ENCODE results near the gene NME8. TPM values are rescaled to one million over a fixed set of nuclear protein-coding genes. Genes with fewer than 3 reads are reported as not detected.

NME8 gene
- total and polyA plus RNA-seq, 7 experiments from 2014 or later, result 2.7 to 5.5 TPM; not detected in 5

GRCh38 chr7:37912756-37913155, 64.4 kb downstream of the NME8 start:
- Mint-ChIP-seq H3K36me3 (no peaks in the 10 kb centered on the region), H3K4me3 (no peak overlapping the region), H3K9me3 (no peaks in the 10 kb centered on the region), H3K4me1 (peaks cover 0 to 22% (median 12%) of the 10 kb centered on the region in 7 donors), H3K27ac (no peak overlapping the region), H3K27me3 (peaks cover 46 to 56% (median 51%) of the 10 kb centered on the region in 5 donors)
- DNase-seq, result no peak
- ATAC-seq, result no peak
- ChIA-PET POLR2A (no interaction called here), CTCF (no interaction called here)
- Histone ChIP-seq H3K4me3 (ENCODE audit: low read length) (no peak overlapping the region), H3K36me3 (ENCODE audit: control insufficient read depth in 2 of 3, insufficient read depth in 3 of 3, low read length in 3 of 3) (no peaks in the 10 kb centered on the region), H3K9me3 (ENCODE audit: control insufficient read depth in 2 of 3, low read length in 3 of 3) (no peaks in the 10 kb centered on the region), H3K27ac (ENCODE audit: low read depth, low read length) (no peak overlapping the region), H3K4me1 (ENCODE audit: control insufficient read depth in 2 of 2, insufficient read depth in 2 of 2, low read length in 2 of 2) (no peaks in the 10 kb centered on the region), H3K27me3 (ENCODE audit: control insufficient read depth in 2 of 2, insufficient read depth in 2 of 2, low read length in 2 of 2) (peaks cover 0 to 7% of the 10 kb centered on the region in 2 donors)
- intact Hi-C loops (cut with micrococcal nuclease), result no loop called here

GRCh38 chr7:37915438-37915837, 67.0 kb downstream of the NME8 start:
- CTCF ChIA-PET, result no interaction called here
- Histone ChIP-seq H3K27me3 (ENCODE audit: control insufficient read depth in 2 of 2, insufficient read depth in 2 of 2, low read length in 2 of 2) (peaks cover 0 to 7% of the 10 kb centered on the region in 2 donors), H3K4me3 (ENCODE audit: low read length) (no peak overlapping the region), H3K9me3 (ENCODE audit: control insufficient read depth in 2 of 3, low read length in 3 of 3) (no peaks in the 10 kb centered on the region), H3K27ac (ENCODE audit: low read depth, low read length) (no peak overlapping the region), H3K36me3 (ENCODE audit: control insufficient read depth in 2 of 3, insufficient read depth in 3 of 3, low read length in 3 of 3) (no peaks in the 10 kb centered on the region), H3K4me1 (ENCODE audit: control insufficient read depth in 2 of 2, insufficient read depth in 2 of 2, low read length in 2 of 2) (no peaks in the 10 kb centered on the region)
- Mint-ChIP-seq H3K4me1 (peaks cover 4 to 27% (median 13%) of the 10 kb centered on the region in 7 donors), H3K4me3 (peak overlapping the region in 1 of 10 donors; percentile 51), H3K27me3 (peaks cover 66 to 80% (median 74%) of the 10 kb centered on the region in 5 donors), H3K27ac (no peak overlapping the region), H3K36me3 (peaks cover 0 to 11% (median 0%) of the 10 kb centered on the region in 5 donors), H3K9me3 (peaks cover 0 to 5% (median 0%) of the 10 kb centered on the region in 11 donors)
- DNase-seq, result no peak
- intact Hi-C loops (cut with micrococcal nuclease), result loop anchor here in 1 of 2 donors (5.0 kb wide), 1 partner anchor 307 kb away; no protein-coding TSS in a partner anchor
- POLR2A ChIA-PET, result no interaction called here
- no peak for ATAC-seq

- no peak overlapping the region for H3K27ac Mint-ChIP-seq
- no peak for ATAC-seq
Measured at GRCh38 chr7:37916017-37916672, 67.7 kb downstream of the NME8 start.

GRCh38 chr7:37916673-37917660, 68.6 kb downstream of the NME8 start, which contains the start of gene SFRP4:
TSS of gene SFRP4 (minus strand) at chr7:37916817. CDS start at chr7:37916537, 280 bp downstream.
- Histone ChIP-seq H3K9me3 (ENCODE audit: control insufficient read depth in 2 of 3, low read length in 3 of 3) (no peaks in the 10 kb centered on the region), H3K4me1 (ENCODE audit: control insufficient read depth in 2 of 2, insufficient read depth in 2 of 2, low read length in 2 of 2) (no peaks in the 10 kb centered on the region), H3K36me3 (ENCODE audit: control insufficient read depth in 2 of 3, insufficient read depth in 3 of 3, low read length in 3 of 3) (no peaks in the 10 kb centered on the region), H3K27ac (ENCODE audit: low read depth, low read length) (no peak within 1 kb of the TSS), H3K4me3 (ENCODE audit: low read length) (no peak within 1 kb of the TSS), H3K27me3 (ENCODE audit: control insufficient read depth in 2 of 2, insufficient read depth in 2 of 2, low read length in 2 of 2) (peaks cover 0 to 7% of the 10 kb centered on the region in 2 donors)
- Mint-ChIP-seq H3K9me3 (peaks cover 0 to 5% (median 0%) of the 10 kb centered on the region in 11 donors), H3K36me3 (peaks cover 0 to 12% (median 0%) of the 10 kb centered on the region in 5 donors), H3K4me3 (peak within 1 kb of the TSS in 9 of 10 donors; percentile 9 to 73 (median 49)), H3K27ac (peak within 1 kb of the TSS in 1 of 9 donors; percentile 63), H3K27me3 (peaks cover 63 to 81% (median 70%) of the 10 kb centered on the region in 5 donors), H3K4me1 (peaks cover 5 to 32% (median 18%) of the 10 kb centered on the region in 7 donors)
- ATAC-seq (peak; percentile 35), DNase-seq (no peak)
- intact Hi-C loops (cut with micrococcal nuclease), result loop anchor here in 1 of 2 donors (5.0 kb wide), 1 partner anchor 305 kb away; no protein-coding TSS in a partner anchor
- POLR2A ChIA-PET, result no interaction called here
- CTCF ChIA-PET, result no interaction called here

More at GRCh38 chr7:37916017-37916672, 67.7 kb downstream of the NME8 start:
- Mint-ChIP-seq H3K4me3 (peak overlapping the region in 8 of 10 donors; percentile 7 to 73 (median 49)), H3K27me3 (peaks cover 63 to 77% (median 69%) of the 10 kb centered on the region in 5 donors), H3K4me1 (peaks cover 5 to 29% (median 15%) of the 10 kb centered on the region in 7 donors), H3K9me3 (peaks cover 0 to 5% (median 0%) of the 10 kb centered on the region in 11 donors), H3K36me3 (peaks cover 0 to 12% (median 0%) of the 10 kb centered on the region in 5 donors)
- DNase-seq, result no peak
- H3K9me3 ChIP-seq (ENCODE audit: control insufficient read depth in 2 of 3, low read length in 3 of 3), result no peaks in the 10 kb centered on the region
- ChIA-PET POLR2A (no interaction called here), CTCF (no interaction called here)
- H3K4me1 ChIP-seq (ENCODE audit: control insufficient read depth in 2 of 2, insufficient read depth in 2 of 2, low read length in 2 of 2), result no peaks in the 10 kb centered on the region
- no peak overlapping the region for H3K4me3 ChIP-seq (ENCODE audit: low read length)
- peaks cover 0 to 7% of the 10 kb centered on the region in 2 donors for H3K27me3 ChIP-seq (ENCODE audit: control insufficient read depth in 2 of 2, insufficient read depth in 2 of 2, low read length in 2 of 2)
- no peaks in the 10 kb centered on the region for H3K36me3 ChIP-seq (ENCODE audit: control insufficient read depth in 2 of 3, insufficient read depth in 3 of 3, low read length in 3 of 3)
- no peak overlapping the region for H3K27ac ChIP-seq (ENCODE audit: low read depth, low read length)
- intact Hi-C loops (cut with micrococcal nuclease), result loop anchor here in 1 of 2 donors (5.0 kb wide), 1 partner anchor 306 kb away; no protein-coding TSS in a partner anchor

GRCh38 chr7:37918526-37918925, 70.1 kb downstream of the NME8 start:
- no peaks in the 10 kb centered on the region for H3K4me1 ChIP-seq (ENCODE audit: control insufficient read depth in 2 of 2, insufficient read depth in 2 of 2, low read length in 2 of 2)
- DNase-seq (no peak), ATAC-seq (no peak)
- POLR2A ChIA-PET, result interaction anchor here (0.6 kb wide), 1 partner anchor 195 kb away, joined by 3 read pairs; no protein-coding TSS in a partner anchor
- CTCF ChIA-PET, result no interaction called here
- H3K27ac ChIP-seq (ENCODE audit: low read depth, low read length), result no peak overlapping the region
- peaks cover 0 to 18% (median 0%) of the 10 kb centered on the region in 5 donors for H3K36me3 Mint-ChIP-seq
- intact Hi-C loops (cut with micrococcal nuclease), result loop anchor here in 1 of 2 donors (5.0 kb wide), 1 partner anchor 304 kb away; no protein-coding TSS in a partner anchor
- no peak overlapping the region for H3K4me3 Mint-ChIP-seq
- H3K36me3 ChIP-seq (ENCODE audit: control insufficient read depth in 2 of 3, insufficient read depth in 3 of 3, low read length in 3 of 3), result no peaks in the 10 kb centered on the region
- peaks cover 5 to 34% (median 20%) of the 10 kb centered on the region in 7 donors for H3K4me1 Mint-ChIP-seq
- H3K4me3 ChIP-seq (ENCODE audit: low read length), result no peak overlapping the region
- H3K9me3 Mint-ChIP-seq, result peaks cover 0 to 9% (median 0%) of the 10 kb centered on the region in 11 donors
- H3K9me3 ChIP-seq (ENCODE audit: control insufficient read depth in 2 of 3, low read length in 3 of 3), result no peaks in the 10 kb centered on the region
- H3K27me3 ChIP-seq (ENCODE audit: control insufficient read depth in 2 of 2, insufficient read depth in 2 of 2, low read length in 2 of 2), result peaks cover 0 to 11% of the 10 kb centered on the region in 2 donors
- H3K27ac Mint-ChIP-seq, result no peak overlapping the region
- H3K27me3 Mint-ChIP-seq, result peaks cover 63 to 80% (median 72%) of the 10 kb centered on the region in 5 donors

- Mint-ChIP-seq H3K36me3 (peaks cover 0 to 18% (median 0%) of the 10 kb centered on the region in 5 donors), H3K27ac (peak within 1 kb of the TSS in 2 of 9 donors; percentile 22 to 37), H3K9me3 (peaks cover 0 to 10% (median 3%) of the 10 kb centered on the region in 11 donors), H3K4me3 (peak within 1 kb of the TSS; percentile 51 to 91 (median 82)), H3K4me1 (peaks cover 5 to 32% (median 20%) of the 10 kb centered on the region in 7 donors), H3K27me3 (peaks cover 49 to 69% (median 63%) of the 10 kb centered on the region in 5 donors)
- Histone ChIP-seq H3K27ac (ENCODE audit: low read depth, low read length) (no peak within 1 kb of the TSS), H3K36me3 (ENCODE audit: control insufficient read depth in 2 of 3, insufficient read depth in 3 of 3, low read length in 3 of 3) (no peaks in the 10 kb centered on the region), H3K4me1 (ENCODE audit: control insufficient read depth in 2 of 2, insufficient read depth in 2 of 2, low read length in 2 of 2) (no peaks in the 10 kb centered on the region), H3K9me3 (ENCODE audit: control insufficient read depth in 2 of 3, low read length in 3 of 3) (no peaks in the 10 kb centered on the region), H3K4me3 (ENCODE audit: low read length) (peak within 1 kb of the TSS; percentile 46), H3K27me3 (ENCODE audit: control insufficient read depth in 2 of 2, insufficient read depth in 2 of 2, low read length in 2 of 2) (peaks cover 0 to 9% of the 10 kb centered on the region in 2 donors)
- CTCF ChIA-PET, result no interaction called here
- intact Hi-C loops (cut with micrococcal nuclease), result no loop called here
- POLR2A ChIA-PET, result no interaction called here
- ATAC-seq (peak; percentile 71), DNase-seq (peak in 7 of 9 donors; percentile 3 to 55 (median 20))
Measured at GRCh38 chr7:37920305-37920848, 72.0 kb downstream of the NME8 start, which contains the start of gene EPDR1. TSS of gene EPDR1 (plus strand) at chr7:37920640. CDS start at chr7:37920940, 300 bp downstream.
